T-helper 1 cell treated with Interleukin-12 subunit alpha and Interleukin-12 subunit beta and Interleukin-4 antibody, amounts not matched to agents 30 ng/mL and 1 ng/mL, for 36 hours (primary cell): ENCODE results near the gene SLC12A7. TPM values are rescaled to one million over a fixed set of nuclear protein-coding genes. Genes with fewer than 3 reads are reported as not detected.
"Not testable (repeated sequence)": the region's sequence is repeated elsewhere in the genome, so short reads cannot be mapped to it uniquely, and the experiment has no call there.

ENCODE experiments used
- intact Hi-C: fragments of 100-400 bp; cut with micrococcal nuclease; formaldehyde crosslinking; loops from one replicate; pipeline ENCODE4 v1.15.1; 2024
- total RNA-seq: library from RNA; stranded (reverse); gene quantifications from 2 replicates; pipeline ENCODE4 v1.2.3, GENCODE V29; 2022

SLC12A7 gene
- total RNA-seq, 1 donor from 2014 or later: 76.7 TPM

DNA sequence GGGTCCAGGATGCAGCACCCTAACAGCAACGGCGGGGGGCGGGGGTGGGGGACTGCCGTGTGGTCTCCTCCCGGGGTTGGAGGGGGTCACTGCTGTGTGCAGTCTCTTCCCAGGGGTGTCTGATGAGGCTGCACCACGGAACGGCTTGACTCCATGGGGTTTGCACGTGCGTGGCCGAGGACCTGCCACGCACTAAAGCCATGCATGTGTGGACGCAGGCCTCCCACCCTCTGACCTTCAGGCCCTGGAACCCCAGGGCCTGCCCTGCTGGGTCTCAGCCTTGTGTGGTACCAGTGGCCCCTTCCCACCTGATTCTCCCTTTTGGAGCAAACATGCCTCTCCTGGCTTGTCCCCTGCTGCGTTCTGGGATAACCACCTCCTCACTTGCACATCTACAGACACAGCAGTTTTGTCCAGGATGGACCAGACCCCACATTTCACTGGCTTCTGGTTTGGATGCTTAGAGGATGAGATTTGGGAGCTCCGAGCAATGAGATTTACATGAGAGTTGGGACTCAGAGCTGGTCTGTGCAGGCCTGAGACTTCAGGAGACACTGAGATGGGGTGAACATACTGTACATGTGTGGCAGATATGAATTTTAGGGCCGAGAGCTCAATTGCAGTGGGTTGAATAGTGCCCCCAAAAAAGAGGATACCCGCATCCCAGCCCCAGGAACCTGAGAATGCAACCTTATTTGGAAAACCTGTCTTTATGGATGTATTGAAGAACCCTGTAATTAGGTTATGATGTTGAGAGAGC is 45.8 kb downstream of the SLC12A7 start:
- intact Hi-C loops: no loop called here

DNA sequence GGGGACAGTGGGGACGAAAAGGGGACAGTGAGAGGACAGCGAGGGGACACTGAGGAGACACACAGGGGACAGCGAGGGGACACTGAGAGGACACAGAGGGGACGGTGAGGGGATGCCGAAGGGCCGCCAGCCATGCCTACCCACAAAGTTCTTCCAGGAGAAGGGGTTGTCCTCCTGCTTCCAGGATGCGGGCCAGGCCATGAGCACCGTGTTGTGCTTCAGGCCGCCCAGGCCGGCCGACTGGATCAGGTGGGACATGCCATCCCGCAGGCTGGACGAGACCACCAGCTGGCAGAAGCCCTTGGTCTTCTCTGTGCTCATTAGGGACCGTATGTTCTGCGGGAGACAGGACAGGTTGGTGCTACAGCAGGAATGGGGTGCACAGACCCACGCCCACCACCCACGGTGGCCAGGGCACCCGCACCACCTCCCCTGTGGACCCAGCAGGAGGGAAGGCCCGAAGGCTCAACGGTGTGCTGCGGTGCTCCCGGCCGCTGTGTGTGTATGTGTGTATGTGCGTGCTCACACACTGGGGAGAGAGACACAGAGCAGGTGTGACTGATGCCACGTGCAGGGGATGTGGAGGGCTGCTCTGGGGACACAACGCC is 46.6 kb downstream of the SLC12A7 start:
- intact Hi-C loops: no loop called here

DNA sequence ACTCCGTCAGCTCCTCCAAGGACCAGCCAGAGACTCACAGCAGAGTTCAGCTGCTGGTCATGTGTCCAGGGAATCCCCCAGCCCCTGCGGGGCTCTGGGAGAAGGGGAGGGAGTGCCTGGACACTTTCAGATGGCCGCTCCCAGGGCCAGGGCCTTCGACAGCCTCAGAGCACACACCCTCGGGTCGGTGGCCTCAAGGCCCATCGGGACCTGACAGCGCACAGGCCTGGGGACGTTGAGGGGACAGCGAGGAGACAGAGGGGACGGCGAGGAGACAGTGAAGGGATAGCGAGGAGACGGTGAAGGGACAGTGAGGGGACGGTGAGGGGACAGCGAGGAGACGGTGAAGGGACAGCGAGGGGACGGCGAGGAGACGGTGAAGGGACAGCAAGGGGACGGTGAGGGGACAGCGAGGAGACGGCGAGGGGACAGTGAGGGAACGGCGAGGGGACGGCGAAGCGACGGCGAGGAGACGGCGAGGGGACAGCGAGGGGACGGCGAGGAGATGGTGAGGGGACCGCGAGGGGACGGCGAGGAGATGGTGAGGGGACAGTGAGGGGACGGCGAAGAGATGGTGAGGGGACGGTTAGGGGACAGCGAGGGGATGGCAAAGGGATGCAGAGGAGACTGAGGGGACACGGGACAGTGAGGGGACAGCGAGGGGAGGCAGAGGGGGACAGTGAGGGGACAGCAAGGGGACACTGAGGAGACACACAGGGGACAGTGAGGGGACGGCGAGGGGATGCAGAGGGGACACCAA is 47.3 kb downstream of the SLC12A7 start:
- intact Hi-C loops: no loop called here

DNA sequence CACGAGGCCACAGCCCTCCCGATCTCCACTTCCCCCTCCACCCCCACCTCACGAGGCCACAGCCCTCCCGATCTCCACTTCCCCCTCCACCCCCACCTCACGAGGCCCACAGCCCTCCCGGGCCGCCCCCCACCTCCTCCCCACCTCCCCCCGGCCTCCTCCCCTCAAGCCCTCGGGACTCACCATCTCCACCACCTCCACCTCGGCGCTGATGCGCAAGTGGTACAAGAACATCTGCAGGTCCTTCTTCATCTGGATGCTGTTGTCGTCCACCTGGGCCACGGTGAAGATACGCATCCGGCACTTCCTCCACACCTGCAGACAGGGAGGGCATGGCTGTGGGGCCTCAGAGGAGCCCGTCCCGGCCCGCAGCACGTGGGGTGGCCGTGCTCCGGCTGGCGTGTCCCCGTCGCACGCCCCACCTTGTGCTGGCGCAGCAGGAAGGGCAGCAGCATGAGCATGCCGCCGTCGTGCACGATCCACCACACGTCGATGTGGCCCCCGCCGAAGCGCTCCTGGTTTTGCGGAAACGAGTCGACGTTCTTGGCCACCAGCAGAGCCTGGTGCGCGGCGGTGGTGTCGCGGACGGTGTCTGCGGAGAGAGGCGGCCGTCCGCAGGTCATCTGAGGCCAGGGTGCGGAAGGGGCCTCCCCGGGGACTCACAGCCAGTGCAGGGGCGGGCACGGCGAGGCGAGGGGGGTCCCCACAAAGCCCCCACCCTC is 48.0 kb downstream of the SLC12A7 start:
- intact Hi-C loops: no loop called here

DNA sequence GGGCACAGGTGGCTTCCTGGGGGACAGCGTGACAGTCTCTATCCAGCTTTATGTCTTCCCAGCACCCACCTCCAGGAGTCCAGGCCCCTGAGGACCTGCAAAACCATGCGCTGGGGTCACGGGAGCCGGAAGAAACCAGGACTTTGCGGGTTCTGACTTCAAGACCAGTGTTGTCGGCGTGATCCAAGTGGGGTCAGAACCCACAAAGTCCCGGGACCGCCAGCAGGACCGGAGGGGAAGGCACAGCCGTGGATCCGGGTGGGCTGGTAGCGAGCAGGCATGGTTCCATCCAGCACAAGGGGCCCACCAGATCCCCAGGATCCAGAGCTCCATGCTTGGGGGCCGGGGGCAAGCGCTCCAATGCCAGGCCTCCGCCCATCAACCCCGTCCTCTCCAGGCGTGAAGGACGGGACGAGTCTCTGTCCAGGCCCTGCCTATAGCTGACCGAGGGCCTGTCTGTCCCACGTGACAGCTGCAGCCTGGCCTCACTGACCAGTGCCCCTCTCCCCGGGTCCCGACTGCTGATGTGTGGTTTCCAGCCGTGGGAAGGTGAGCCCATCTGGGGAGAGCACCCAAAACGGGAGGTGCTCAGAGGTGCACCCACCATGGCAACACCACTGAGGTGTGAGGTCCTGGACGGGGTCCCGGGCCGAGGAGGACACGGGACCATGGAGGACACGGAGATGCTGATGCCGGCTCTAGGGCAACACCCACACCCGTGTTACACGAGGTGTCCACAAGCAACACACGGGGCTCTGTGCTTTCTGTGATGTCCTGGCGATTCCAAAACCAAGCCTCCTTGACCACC is 48.9 kb downstream of the SLC12A7 start:
- intact Hi-C loops: no loop called here

DNA sequence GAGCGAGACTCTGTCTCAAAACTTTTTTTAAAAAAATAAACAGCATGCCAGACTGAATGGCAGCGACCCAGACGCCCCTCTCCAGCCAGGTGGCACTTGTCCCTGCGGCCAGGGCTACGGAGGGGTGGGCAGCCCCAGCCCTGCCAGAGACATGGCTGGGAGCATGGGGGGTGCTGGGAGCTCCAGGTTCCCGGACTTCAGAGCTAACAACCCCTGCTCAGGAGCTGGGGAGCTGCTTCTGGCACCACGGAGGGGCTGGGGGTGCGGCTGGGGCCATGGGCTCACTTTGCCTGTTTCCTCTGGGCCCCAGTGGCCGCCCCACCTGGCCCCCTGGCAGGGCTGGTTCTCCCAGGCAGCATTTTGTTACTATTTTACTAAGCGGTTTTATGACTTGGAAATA is 49.9 kb downstream of the SLC12A7 start:
- intact Hi-C loops: no loop called here

DNA sequence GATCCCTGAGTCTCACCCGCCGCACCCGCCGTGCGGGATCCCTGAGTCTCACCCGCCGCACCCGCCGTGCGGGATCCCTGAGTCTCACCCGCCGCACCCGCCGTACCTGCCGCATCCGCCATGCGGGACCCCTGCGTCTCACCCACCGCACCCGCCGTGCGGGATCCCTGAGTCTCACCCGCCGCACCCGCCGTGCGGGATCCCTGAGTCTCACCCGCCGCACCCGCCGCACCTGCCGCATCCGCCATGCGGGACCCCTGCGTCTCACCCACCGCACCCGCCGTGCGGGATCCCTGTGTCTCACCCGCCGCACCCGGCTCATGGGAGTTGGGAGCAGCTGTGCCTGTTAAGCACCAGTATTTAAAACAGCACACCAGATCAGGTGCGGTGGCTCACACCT is 50.6 kb downstream of the SLC12A7 start:
- intact Hi-C loops: not testable (repeated sequence)

DNA sequence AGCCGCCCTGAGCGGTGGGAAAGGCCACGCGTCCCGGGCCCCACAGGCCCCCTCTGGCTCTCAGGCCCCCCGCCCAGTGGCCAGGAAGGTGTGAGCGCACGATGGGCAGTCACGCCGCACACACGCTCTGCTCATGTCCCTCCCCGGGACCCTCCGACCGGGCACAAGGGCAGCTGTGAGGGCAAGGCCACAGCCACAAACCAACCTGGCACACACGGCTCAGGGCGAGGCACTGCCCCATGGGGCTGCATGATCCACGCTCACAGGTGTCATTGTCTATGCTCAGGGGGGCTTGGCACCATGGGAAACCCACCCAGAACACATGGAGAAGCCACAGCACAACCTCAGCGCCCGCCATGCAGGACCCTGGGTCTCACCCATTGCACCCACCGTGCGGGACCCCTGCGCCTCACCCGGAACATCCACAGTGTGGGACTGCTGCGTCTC is 51.3 kb downstream of the SLC12A7 start:
- intact Hi-C loops: no loop called here

DNA sequence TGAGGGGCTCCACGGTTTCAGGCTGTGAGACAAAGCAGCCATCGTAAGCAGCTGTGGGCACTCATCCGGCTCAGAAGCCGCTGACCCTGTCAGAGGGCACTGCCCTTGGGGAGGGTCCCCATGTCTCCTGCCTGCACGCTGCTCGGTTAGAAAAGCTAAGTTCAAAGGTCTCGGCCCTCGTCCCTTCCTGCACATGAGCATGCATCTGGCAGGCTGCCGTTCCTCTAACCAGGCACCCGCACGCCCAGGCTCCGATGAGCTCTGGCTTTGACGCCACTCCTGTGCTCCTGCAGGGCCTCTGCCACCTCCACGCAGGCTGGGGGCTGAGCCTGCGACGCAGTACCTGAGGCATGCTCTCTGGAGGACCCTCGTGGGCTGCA is 52.0 kb downstream of the SLC12A7 start:
- intact Hi-C loops: no loop called here

DNA sequence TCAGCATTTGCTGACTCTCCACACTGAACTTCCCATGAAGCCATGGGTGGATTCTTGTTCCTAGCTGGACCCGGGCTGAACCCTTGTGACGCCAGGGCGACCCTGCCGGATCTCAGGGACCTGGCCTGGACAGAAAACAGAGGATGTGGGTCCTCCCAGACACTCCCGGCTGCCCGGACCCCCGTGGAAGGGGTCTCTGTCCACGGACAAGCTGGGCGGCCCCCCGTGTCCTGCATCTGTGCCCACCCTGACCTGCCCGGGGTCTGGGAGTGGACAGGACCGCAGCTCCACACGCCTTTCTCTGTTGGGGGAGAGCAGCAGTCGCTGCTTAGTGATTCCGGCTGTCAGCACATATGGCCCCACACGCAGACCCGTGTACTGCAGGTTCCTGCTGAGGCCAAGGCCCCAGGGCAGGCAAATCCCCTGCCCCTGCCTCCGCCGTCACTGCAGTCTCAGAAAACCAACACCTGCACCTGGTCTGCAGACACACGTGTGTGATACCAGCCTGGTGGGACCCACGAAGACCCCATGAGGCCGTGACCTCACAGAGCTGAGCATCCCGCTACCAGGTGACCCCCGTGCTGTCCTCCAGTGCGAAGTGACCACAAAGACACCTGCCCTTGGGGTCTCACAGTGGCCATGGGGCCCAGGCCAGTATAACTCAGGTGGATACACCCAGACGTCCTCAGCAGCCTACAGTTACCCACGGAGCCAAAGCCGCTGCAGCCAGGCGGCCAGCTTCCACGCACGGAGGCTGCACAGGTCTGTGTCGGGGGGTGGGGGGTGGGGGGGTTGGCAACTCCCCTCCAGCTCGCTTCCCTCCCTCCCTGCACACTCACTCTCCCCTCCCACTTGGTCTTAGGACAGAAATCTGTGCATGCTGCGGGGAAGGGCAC is 52.6 kb downstream of the SLC12A7 start:
- intact Hi-C loops: no loop called here

DNA sequence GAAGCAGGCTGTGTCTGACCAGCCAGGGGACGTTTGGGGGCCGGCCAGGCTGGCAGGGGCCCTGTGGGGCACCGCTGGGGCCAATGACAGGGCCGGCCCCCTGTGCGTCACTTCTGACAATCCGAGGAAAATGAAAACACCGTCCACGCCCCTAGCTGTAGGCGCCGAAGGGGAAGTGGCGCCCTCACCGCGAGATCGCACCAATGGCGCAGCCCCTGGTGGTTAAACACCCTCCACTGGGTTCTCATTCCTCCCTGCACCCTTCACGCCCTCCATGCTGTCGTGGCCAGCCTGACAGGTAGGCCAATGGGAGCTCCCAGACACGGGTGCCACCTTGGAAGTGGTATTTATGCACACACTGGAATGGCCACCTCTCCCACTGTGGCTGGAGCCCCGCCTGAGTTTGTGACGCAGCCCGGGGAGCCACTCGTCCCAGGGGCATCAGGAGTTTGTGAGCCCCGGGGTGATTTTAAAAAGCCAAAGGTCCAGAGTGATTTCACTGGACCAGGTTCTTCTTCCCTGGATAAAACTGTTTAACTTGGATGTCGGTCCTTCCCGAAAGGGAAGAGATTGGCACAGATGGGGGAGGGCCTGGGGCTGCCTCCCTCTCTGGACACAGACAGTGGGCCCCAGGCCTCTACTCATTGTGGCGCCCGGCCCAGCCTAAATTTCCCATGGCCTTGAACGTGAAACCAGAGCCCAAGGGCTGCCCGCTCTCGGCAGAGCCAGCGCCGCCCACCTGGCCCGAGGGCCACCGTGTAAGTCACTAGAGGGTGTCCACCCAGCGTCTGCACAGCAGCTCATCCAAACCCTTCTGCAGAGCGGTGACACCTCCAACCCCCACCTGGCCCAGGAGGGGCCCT is 53.5 kb downstream of the SLC12A7 start:
- intact Hi-C loops: no loop called here

DNA sequence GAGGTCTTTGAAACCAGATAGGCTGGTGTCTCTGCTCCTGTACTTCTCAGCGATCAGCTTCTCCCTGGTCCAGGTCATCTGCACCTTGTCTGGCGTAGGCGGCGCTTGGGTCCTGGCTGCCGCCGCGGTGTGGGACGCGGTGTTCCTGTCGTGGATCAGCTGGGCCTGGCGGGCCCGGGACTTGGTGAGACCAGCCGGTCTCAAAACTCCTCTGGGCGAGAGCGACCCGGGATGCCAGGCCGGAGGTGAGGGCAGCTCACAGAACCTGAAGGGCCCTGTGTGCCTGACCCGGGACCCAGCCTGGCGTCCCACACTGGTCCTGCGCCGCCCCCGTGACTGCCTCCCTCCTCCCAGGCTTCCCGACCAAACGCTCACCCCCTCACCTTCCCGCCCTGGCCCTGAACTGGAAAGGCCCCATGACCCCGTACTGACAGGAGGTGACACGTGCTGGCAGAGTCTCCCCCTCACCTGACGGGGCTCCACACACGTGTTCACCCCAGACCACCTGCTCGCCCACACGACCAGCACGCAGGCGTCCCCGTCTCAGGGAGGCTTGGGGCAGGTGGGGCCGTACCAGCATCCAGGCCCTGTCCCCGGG is 54.3 kb downstream of the SLC12A7 start:
- intact Hi-C loops: no loop called here

DNA sequence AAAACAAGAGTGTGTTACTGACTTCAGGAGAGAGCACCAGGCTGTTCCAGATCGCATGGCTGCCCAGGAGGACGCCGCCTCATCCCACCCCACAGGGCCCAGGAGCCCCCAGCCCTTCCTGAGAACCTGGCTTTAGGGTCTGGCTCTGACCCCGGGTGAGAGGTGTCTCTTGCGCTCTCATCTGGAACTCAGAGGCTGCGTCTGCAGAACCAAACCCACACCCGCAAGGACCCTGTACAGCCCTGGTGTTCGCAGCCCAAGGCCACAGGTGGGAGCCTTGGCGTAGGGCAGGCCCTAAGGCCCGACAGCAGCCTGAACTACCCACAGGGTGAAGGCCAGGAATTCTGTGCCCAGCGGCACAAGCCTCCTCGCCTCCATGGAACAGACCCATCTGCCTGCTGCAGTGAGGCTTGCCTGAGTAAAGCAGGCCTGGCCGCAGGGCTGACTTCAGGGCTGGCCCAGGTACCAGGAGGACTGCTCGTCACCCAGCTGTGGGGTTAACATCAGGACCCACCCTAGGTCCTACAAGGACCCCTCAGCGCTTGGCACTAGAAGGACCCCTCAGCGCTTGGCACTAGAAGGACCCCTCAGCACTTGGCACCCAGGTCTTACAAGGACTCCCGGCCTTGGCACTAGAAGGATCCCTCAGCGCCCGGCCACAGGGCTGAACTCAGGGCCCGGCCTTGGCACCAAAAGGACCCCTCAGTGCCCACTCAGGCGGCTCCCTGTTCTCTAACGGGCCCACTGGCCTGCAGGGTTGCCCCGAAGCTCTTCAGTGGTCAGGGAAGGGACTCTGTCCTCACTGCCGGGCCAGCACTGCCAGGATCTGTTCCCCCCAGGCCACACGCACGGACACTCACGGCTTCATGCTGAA is 55.0 kb downstream of the SLC12A7 start:
- intact Hi-C loops: loop anchor here (1.0 kb wide), 1 partner anchor 45 kb away; no protein-coding TSS in a partner anchor

DNA sequence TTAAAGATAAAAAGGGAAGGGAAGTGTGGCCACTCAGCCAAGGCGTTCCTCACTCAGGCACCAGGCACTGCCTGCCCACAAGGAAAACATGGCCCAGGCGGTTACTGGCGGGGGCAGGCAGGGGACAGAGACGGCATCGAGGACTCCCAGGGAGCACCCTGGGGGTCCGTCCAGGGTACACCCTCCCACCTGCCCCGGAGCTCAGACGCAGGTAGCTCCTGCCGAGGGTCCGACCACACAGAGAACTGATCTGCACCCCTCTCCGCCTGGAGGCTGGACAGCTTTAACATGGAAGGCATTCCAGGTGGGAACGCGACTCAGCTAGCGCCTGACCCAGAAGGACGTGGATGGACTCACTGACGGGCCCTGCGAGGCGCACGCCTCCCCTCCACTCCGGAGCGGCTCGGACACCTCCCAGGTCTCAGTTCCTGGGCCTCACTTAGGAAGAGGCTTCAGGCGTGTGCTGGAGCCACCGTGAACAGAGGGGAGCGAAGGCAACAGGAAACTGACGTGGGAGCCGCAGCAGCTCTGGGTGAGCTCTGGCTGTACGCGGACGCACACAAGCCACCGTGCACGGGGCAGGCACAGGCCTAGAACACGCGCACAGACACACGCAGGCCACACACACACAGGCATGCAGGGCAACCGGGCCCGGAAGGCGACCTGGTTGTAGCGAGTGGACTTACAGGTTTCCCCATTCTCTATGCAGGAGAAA is 55.8 kb downstream of the SLC12A7 start:
- intact Hi-C loops: loop anchor here (1.0 kb wide), 1 partner anchor 46 kb away; no protein-coding TSS in a partner anchor

DNA sequence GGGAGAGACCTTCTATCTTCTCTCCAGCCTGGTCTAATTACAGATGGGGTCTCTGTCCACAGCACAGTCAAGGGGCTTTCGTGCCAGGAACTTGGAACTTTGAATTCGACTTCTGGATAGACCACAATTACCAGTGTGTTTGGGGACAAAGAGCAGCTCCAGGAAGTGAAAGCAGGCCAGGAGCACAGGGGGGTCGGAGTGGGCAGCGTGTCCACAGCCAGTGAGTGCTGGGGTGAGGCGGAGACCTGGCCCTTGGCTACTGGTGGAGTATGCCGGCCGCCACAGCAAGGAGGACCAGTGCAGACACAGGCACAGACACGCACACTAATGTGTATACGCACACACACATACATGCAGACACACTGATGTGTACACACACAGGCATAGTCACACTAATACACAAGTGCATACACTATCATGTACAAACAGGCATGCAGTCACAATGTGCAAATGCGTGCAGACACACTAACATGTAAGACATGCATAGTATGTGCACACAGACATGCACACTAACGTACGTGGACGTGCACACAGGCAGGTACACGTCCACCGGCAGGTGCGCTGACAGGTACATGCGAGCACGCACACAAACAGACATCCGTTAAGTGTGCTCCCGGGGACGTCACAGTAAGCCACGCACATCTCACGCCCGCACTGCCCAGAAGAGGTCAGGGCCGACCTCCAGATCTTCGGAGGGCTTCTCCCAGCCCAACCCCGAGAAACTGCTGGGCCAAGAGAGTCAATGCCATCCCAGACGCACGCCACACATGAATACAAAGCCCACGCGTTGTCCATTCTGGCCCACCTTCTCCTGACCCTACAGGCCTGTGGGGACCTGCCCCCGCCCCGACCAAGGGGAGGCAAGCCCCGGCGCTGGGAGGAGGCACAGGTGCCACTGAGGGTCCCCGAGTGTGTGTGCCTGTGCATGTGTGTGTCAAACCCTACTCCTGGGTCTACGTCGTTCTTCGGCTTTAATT is 56.8 kb downstream of the SLC12A7 start:
- intact Hi-C loops: no loop called here
